ENCODE data around the gene CCT3.
"Not testable (repeated sequence)": the region's sequence is repeated elsewhere in the genome, so short reads cannot be mapped to it uniquely, and the experiment has no call there.

Gene CCT3

GRCh38 chr1:156371553-156372264 lies 33.6 kb upstream of the CCT3 start:
- no peak overlapping the region for H3K4me3 ChIP-seq (ENCODE audit: low read depth, low read length)
- TF ChIP-seq CTCF (IDR thresholded peaks at IDR 0.05; ENCODE audit: low read depth, low read length) = no peak
- H3K9me3 ChIP-seq (ENCODE audit: severe bottlenecking) = no peaks in the 10 kb centered on the region
- H3K27ac ChIP-seq = no peak overlapping the region
- H3K27me3 ChIP-seq (ENCODE audit: insufficient read depth, low read depth, severe bottlenecking) = no peaks in the 10 kb centered on the region
- DNase-seq = no peak
- H3K36me3 ChIP-seq = no peaks in the 10 kb centered on the region

GRCh38 chr1:156369685-156370286 lies 31.7 kb upstream of the CCT3 start:
- H3K27me3 ChIP-seq (ENCODE audit: insufficient read depth, low read depth, severe bottlenecking); H3K27ac ChIP-seq; H3K9me3 ChIP-seq (ENCODE audit: severe bottlenecking); H3K4me3 ChIP-seq (ENCODE audit: low read depth, low read length); DNase-seq; H3K36me3 ChIP-seq: not testable (repeated sequence)

GRCh38 chr1:156368889-156369684 lies 31.0 kb upstream of the CCT3 start, which contains the start of gene RHBG:
Gene RHBG, plus strand, starts transcription at chr1:156369211. Its CDS starts 39 bp downstream, at chr1:156369250.
- no peak within 1 kb of the TSS for H3K27ac ChIP-seq
- no peak for DNase-seq
- H3K4me3 ChIP-seq (ENCODE audit: low read depth, low read length) = no peak within 1 kb of the TSS
- H3K27me3 ChIP-seq (ENCODE audit: insufficient read depth, low read depth, severe bottlenecking) = no peaks in the 10 kb centered on the region
- no peaks in the 10 kb centered on the region; the same call in 1 of the 2 replicates for H3K36me3 ChIP-seq
- TF ChIP-seq CTCF (IDR thresholded peaks at IDR 0.05; ENCODE audit: low read depth, low read length) = no peak
- no peaks in the 10 kb centered on the region for H3K9me3 ChIP-seq (ENCODE audit: severe bottlenecking)

GRCh38 chr1:156368157-156368658 lies 30.1 kb upstream of the CCT3 start:
- H3K9me3 ChIP-seq (ENCODE audit: severe bottlenecking) = no peaks in the 10 kb centered on the region
- H3K27ac ChIP-seq = no peak overlapping the region
- H3K36me3 ChIP-seq = no peaks in the 10 kb centered on the region; the same call in 1 of the 2 replicates
- DNase-seq = no peak
- no peaks in the 10 kb centered on the region for H3K27me3 ChIP-seq (ENCODE audit: insufficient read depth, low read depth, severe bottlenecking)
- H3K4me3 ChIP-seq (ENCODE audit: low read depth, low read length) = no peak overlapping the region
- no peak for TF ChIP-seq CTCF (IDR thresholded peaks at IDR 0.05; ENCODE audit: low read depth, low read length)

- Histone ChIP-seq H3K4me3 (ENCODE audit: low read depth, low read length) (no peak overlapping the region), H3K9me3 (ENCODE audit: severe bottlenecking) (no peaks in the 10 kb centered on the region), H3K36me3 (no peaks in the 10 kb centered on the region; the same call in 1 of the 2 replicates), H3K27me3 (ENCODE audit: insufficient read depth, low read depth, severe bottlenecking) (no peaks in the 10 kb centered on the region), H3K27ac (no peak overlapping the region)
- no peak for TF ChIP-seq CTCF (IDR thresholded peaks at IDR 0.05; ENCODE audit: low read depth, low read length)
- no peak for DNase-seq
These were observed 29.5 kb upstream of the CCT3 start for GRCh38 chr1:156367383-156368156.

All from WERI-Rb-1 (cell line).